ENCODE data around the gene RMND5A. TPM values are rescaled to one million over a fixed set of nuclear protein-coding genes. Genes with fewer than 3 reads are reported as not detected.

The RMND5A gene
- total and polyA plus RNA-seq, 7 donors, result 17.7 to 90.8 (median 72.4) TPM

DNA sequence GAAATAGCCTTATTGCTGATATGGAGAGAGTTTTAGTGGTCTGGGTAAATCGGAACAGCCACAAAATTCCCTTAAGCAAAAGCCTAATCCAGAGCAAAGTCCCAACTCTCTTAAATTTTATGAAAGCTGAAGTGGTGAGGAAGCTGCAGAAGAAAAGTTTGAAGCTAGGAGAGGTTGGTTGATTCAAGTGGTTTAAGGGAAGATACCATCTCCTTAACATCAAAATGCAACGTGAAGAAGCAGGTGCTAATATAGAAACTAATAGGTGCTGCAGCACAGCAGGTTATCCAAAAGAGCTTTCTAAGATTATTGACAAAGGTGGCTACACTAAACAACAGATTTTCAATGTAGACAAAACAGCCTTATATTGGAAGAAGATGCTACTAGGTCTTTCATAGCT is 98.9 kb downstream of the RMND5A start:
- intact Hi-C loops (cut with DNase I), result no loop called here
- H3K4me3 ChIP-seq, result no peak overlapping the region
- H3K36me3 ChIP-seq (ENCODE audit: insufficient read depth in 1 of 2, low read depth in 1 of 2), result no peaks in the 10 kb centered on the region
- peaks cover 4% of the 10 kb centered on the region for H3K9me3 ChIP-seq
- ATAC-seq, result no peak
- H3K27me3 ChIP-seq (ENCODE audit: insufficient read depth in 3 of 3, low read length in 2 of 3), result peaks cover 0 to 2% (median 0%) of the 10 kb centered on the region in 3 donors
- no peak for DNase-seq
- 90 to 92% (median 91%) methylated on average over 2 of the region's 2 CpGs for WGBS, 3 donors
- no peak overlapping the region for H3K27ac ChIP-seq
- no peaks in the 10 kb centered on the region for H3K4me1 ChIP-seq
- TF ChIP-seq, protein P1, sequence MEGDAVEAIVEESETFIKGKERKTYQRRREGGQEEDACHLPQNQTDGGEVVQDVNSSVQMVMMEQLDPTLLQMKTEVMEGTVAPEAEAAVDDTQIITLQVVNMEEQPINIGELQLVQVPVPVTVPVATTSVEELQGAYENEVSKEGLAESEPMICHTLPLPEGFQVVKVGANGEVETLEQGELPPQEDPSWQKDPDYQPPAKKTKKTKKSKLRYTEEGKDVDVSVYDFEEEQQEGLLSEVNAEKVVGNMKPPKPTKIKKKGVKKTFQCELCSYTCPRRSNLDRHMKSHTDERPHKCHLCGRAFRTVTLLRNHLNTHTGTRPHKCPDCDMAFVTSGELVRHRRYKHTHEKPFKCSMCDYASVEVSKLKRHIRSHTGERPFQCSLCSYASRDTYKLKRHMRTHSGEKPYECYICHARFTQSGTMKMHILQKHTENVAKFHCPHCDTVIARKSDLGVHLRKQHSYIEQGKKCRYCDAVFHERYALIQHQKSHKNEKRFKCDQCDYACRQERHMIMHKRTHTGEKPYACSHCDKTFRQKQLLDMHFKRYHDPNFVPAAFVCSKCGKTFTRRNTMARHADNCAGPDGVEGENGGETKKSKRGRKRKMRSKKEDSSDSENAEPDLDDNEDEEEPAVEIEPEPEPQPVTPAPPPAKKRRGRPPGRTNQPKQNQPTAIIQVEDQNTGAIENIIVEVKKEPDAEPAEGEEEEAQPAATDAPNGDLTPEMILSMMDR (IDR thresholded peaks at IDR 0.05), result no peak

DNA sequence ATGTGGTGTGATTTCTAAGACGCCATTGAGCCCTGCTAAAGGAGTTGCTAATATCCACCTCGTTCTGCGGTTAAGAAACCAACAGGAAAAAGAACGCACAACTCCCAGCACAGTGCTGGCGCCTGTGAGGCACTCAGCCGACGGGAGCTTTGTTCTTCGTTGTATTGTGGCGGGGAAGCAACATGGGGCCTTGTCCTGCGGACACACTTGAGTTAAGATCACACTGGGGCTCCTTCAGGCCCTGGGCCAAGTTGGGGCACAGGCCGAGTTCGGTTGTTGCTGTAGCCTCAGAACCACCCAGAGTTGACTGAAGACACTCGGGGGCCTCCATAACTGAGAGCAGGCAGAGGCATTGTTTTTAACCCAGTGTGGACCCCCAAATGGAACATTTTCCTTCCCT is 101.2 kb downstream of the RMND5A start:
- no peak overlapping the region for H3K27ac ChIP-seq
- no peak for DNase-seq
- peaks cover 4% of the 10 kb centered on the region for H3K9me3 ChIP-seq
- TF ChIP-seq, protein P1 (IDR thresholded peaks at IDR 0.05), result no peak
- no peaks in the 10 kb centered on the region for H3K36me3 ChIP-seq (ENCODE audit: insufficient read depth in 1 of 2, low read depth in 1 of 2)
- no peak for ATAC-seq
- WGBS, 3 donors, result 86 to 93% (median 93%) methylated on average over 13 of the region's 13 CpGs
- peaks cover 0 to 5% (median 2%) of the 10 kb centered on the region in 3 donors for H3K27me3 ChIP-seq (ENCODE audit: insufficient read depth in 3 of 3, low read length in 2 of 3)
- no peaks in the 10 kb centered on the region for H3K4me1 ChIP-seq
- intact Hi-C loops (cut with DNase I), result no loop called here
- no peak overlapping the region for H3K4me3 ChIP-seq

DNA sequence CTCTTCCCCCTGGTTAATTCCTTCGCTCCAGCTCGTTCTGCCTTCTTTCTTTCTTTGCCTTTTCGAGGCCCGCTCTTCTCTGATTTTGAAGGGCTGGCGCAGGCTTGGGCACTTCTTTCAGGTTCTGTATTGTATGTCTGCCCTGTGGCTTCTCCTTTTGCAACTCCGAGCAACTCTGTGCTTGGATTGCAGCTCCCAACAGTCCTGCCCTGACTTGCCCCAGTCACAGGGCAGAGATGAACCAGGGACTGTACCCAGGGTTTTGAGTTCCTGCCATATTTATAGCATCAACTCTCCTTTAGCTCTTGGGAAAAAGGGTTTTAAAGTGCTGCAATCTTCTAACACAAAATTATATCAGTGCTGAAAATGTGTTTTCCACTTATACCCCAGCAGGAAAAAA is 101.8 kb downstream of the RMND5A start:
- Histone ChIP-seq H3K27ac (no peak overlapping the region), H3K4me1 (no peaks in the 10 kb centered on the region), H3K9me3 (peaks cover 4% of the 10 kb centered on the region), H3K4me3 (no peak overlapping the region), H3K27me3 (ENCODE audit: insufficient read depth in 3 of 3, low read length in 2 of 3) (peaks cover 0 to 5% (median 2%) of the 10 kb centered on the region in 3 donors), H3K36me3 (ENCODE audit: insufficient read depth in 1 of 2, low read depth in 1 of 2) (no peaks in the 10 kb centered on the region)
- DNase-seq (no peak), ATAC-seq (no peak)
- TF ChIP-seq, protein P1 (IDR thresholded peaks at IDR 0.05), result no peak
- WGBS, 3 donors, result 89 to 92% (median 91%) methylated on average over 6 of the region's 6 CpGs
- intact Hi-C loops (cut with DNase I), result no loop called here

DNA sequence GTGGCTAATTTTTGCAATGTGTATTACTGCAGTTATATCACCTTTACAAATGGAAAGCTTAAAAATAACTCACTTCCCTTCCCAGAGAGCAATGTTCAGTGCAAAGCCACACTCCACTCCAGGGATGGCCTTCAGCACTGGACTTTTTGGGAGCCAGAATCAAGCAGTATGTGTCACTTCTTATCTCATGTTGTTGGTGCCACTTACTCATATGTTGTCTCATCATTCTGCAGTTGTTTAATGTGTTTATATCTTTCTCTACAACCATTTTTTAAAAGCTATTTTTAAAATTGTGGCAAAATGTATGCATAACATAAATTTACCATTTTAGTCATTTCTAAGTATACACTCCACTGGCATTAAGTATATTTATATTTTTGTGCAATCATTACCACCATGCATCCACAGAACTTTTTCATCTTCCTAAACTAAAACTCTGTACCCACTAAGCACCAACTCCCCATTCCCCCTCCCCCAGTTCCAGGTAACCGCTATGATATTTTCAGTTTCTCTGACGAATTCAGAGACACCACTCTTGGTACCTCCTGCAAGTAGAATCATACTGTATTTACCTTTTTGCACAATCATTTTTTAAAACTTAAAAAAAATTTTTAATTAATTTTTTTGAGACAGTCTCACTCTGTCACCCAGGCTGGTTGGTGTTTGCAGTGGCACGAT is 102.7 kb downstream of the RMND5A start:
- Histone ChIP-seq H3K4me1 (no peaks in the 10 kb centered on the region), H3K27ac (no peak overlapping the region), H3K9me3 (peaks cover 4% of the 10 kb centered on the region), H3K4me3 (no peak overlapping the region), H3K36me3 (ENCODE audit: insufficient read depth in 1 of 2, low read depth in 1 of 2) (no peaks in the 10 kb centered on the region), H3K27me3 (ENCODE audit: insufficient read depth in 3 of 3, low read length in 2 of 3) (peaks cover 0 to 5% (median 2%) of the 10 kb centered on the region in 3 donors)
- WGBS, 3 donors, result 80 to 94% (median 93%) methylated on average over 3 of the region's 3 CpGs
- intact Hi-C loops (cut with DNase I), result no loop called here
- DNase-seq (no peak), ATAC-seq (no peak)
- TF ChIP-seq, protein P1 (IDR thresholded peaks at IDR 0.05), result no peak

Data from psoas muscle (tissue), 8 donors.